Panc1 (cell line): ENCODE results near the gene RYK.

Experiments
- POLR2AphosphoS5 ChIP-seq: IDR thresholded peaks from 2 replicates; pipeline ENCODE4 v1.6.1; 2012; ENCODE audit warnings: mild to moderate bottlenecking, low read depth, low read length, moderate library complexity
- SIN3A ChIP-seq: IDR thresholded peaks from 2 replicates; pipeline ENCODE4 v1.6.1; 2012; ENCODE audit warnings: low read depth, mild to moderate bottlenecking, low read length, moderate library complexity, borderline replicate concordance; ENCODE audit not compliant: insufficient read depth
- TCF7L2 ChIP-seq: IDR thresholded peaks from 2 replicates; pipeline ENCODE4 v1.6.1; 2011; ENCODE audit warnings: mild to moderate bottlenecking, low read depth, low read length, inconsistent platforms
- TF ChIP-seq, protein P1 (sequence below), 2 experiments: IDR thresholded peaks; 2 replicates each; pipeline ENCODE4 v1.6.1; 2011 to 2012; ENCODE audit warnings: low read depth in 2 of 2, control low read depth in 1 of 2, low read length in 1 of 2, mild to moderate bottlenecking in 1 of 2, moderate library complexity in 1 of 2; ENCODE audit not compliant: insufficient read depth in 1 of 2
- TF ChIP-seq, protein P2 (sequence below): fragments of 450-650 bp; IDR thresholded peaks from 2 replicates; pipeline ENCODE4 v1.5.1; 2017; ENCODE audit warnings: mild to moderate bottlenecking

DNA sequence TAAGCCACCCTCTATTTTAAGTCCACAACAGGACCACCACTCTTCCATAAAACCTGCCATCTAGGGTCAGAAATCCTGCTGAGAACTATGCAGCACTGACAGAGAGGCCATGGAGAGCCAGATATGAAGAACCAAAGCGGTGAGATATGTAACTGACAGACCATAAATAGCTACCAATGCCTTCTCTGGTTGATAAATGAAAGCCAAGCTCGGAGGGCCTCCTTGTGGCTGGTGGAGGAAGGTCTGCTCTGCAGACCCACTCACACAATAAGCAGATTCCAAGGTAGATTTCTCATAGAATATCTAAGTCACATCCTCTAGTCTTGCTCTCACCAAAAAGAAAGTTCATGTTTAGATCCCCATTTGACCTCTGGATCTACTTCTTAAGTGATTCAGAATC, 38.9 kb downstream of the RYK start:
- TF ChIP-seq, protein P1, sequence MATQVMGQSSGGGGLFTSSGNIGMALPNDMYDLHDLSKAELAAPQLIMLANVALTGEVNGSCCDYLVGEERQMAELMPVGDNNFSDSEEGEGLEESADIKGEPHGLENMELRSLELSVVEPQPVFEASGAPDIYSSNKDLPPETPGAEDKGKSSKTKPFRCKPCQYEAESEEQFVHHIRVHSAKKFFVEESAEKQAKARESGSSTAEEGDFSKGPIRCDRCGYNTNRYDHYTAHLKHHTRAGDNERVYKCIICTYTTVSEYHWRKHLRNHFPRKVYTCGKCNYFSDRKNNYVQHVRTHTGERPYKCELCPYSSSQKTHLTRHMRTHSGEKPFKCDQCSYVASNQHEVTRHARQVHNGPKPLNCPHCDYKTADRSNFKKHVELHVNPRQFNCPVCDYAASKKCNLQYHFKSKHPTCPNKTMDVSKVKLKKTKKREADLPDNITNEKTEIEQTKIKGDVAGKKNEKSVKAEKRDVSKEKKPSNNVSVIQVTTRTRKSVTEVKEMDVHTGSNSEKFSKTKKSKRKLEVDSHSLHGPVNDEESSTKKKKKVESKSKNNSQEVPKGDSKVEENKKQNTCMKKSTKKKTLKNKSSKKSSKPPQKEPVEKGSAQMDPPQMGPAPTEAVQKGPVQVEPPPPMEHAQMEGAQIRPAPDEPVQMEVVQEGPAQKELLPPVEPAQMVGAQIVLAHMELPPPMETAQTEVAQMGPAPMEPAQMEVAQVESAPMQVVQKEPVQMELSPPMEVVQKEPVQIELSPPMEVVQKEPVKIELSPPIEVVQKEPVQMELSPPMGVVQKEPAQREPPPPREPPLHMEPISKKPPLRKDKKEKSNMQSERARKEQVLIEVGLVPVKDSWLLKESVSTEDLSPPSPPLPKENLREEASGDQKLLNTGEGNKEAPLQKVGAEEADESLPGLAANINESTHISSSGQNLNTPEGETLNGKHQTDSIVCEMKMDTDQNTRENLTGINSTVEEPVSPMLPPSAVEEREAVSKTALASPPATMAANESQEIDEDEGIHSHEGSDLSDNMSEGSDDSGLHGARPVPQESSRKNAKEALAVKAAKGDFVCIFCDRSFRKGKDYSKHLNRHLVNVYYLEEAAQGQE (IDR thresholded peaks at IDR 0.05; ENCODE audit: insufficient read depth in 1 of 2, low read depth in 2 of 2, low read length in 1 of 2): no peak
- TF ChIP-seq, protein P2, sequence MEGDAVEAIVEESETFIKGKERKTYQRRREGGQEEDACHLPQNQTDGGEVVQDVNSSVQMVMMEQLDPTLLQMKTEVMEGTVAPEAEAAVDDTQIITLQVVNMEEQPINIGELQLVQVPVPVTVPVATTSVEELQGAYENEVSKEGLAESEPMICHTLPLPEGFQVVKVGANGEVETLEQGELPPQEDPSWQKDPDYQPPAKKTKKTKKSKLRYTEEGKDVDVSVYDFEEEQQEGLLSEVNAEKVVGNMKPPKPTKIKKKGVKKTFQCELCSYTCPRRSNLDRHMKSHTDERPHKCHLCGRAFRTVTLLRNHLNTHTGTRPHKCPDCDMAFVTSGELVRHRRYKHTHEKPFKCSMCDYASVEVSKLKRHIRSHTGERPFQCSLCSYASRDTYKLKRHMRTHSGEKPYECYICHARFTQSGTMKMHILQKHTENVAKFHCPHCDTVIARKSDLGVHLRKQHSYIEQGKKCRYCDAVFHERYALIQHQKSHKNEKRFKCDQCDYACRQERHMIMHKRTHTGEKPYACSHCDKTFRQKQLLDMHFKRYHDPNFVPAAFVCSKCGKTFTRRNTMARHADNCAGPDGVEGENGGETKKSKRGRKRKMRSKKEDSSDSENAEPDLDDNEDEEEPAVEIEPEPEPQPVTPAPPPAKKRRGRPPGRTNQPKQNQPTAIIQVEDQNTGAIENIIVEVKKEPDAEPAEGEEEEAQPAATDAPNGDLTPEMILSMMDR: peak; percentile 81
- no peak for TF ChIP-seq SIN3A
- TF ChIP-seq POLR2AphosphoS5: no peak
- TF ChIP-seq TCF7L2: no peak
